Parathyroid adenoma (tissue), 2 donors: ENCODE data around the gene ZNG1C.
"Not testable (repeated sequence)": the region's sequence is repeated elsewhere in the genome, so short reads cannot be mapped to it uniquely, and the experiment has no call there.

Experiments used
- H2AFZ ChIP-seq: fragments of 300-600 bp; sonication (generic); one replicate; pipeline ENCODE4 v1.7.0; 2017; ENCODE audit warnings: antibody characterized with exemption, mild to moderate bottlenecking
- H3K27ac ChIP-seq: fragments of 300-600 bp; sonication (generic); one replicate; pipeline ENCODE4 v1.7.0; 2017
- H3K27me3 ChIP-seq: fragments of 300-600 bp; sonication (generic); one replicate; pipeline ENCODE4 v1.7.0; 2017; ENCODE audit warnings: low read length; ENCODE audit not compliant: control insufficient read depth, insufficient read depth
- H3K36me3 ChIP-seq: fragments of 300-600 bp; sonication (generic); one replicate; pipeline ENCODE4 v1.7.0; 2017; ENCODE audit warnings: low read length; ENCODE audit not compliant: control insufficient read depth, insufficient read depth
- H3K4me1 ChIP-seq: fragments of 300-600 bp; sonication (generic); one replicate; pipeline ENCODE4 v1.7.0; 2017; ENCODE audit warnings: control low read depth
- H3K4me2 ChIP-seq: fragments of 300-600 bp; sonication (generic); one replicate; pipeline ENCODE4 v1.7.0; 2017; ENCODE audit warnings: low read length
- H3K4me3 ChIP-seq: fragments of 300-600 bp; sonication (generic); one replicate; pipeline ENCODE4 v1.7.0; 2017; ENCODE audit warnings: low read depth, low read length
- H3K79me2 ChIP-seq: fragments of 300-600 bp; sonication (generic); one replicate; pipeline ENCODE4 v1.7.0; 2017; ENCODE audit warnings: control low read depth
- H3K9ac ChIP-seq: fragments of 300-600 bp; sonication (generic); one replicate; pipeline ENCODE4 v1.7.0; 2017; ENCODE audit warnings: mild to moderate bottlenecking
- H3K9me3 ChIP-seq: fragments of 300-600 bp; sonication (generic); one replicate; pipeline ENCODE4 v1.7.0; 2017; ENCODE audit warnings: low read length; ENCODE audit not compliant: control insufficient read depth
- donor health status: primary hyperparathyroidism.

ZNG1C gene

GRCh38 chr9:68241683-68242082 is at the start of gene ZNG1C:
ZNG1C (plus strand) TSS chr9:68241983; CDS start chr9:68242032, 49 bp downstream.
- H3K9me3 ChIP-seq, H3K9ac ChIP-seq, H3K4me2 ChIP-seq, H3K4me3 ChIP-seq, H3K79me2 ChIP-seq, H3K36me3 ChIP-seq, H3K4me1 ChIP-seq, H3K27me3 ChIP-seq, H2AFZ ChIP-seq, H3K27ac ChIP-seq: not testable (repeated sequence)

GRCh38 chr9:68242437-68242836 is 654 bp downstream of the ZNG1C start:
- H2AFZ ChIP-seq, H3K27ac ChIP-seq, H3K4me3 ChIP-seq, H3K4me2 ChIP-seq, H3K36me3 ChIP-seq, H3K9me3 ChIP-seq, H3K9ac ChIP-seq, H3K79me2 ChIP-seq, H3K27me3 ChIP-seq, H3K4me1 ChIP-seq: not testable (repeated sequence)

GRCh38 chr9:68281041-68281440 is 39.3 kb downstream of the ZNG1C start:
- H3K4me3 ChIP-seq, H3K79me2 ChIP-seq, H3K27ac ChIP-seq, H3K9ac ChIP-seq, H3K9me3 ChIP-seq, H3K36me3 ChIP-seq, H3K4me1 ChIP-seq, H3K4me2 ChIP-seq, H2AFZ ChIP-seq, H3K27me3 ChIP-seq: not testable (repeated sequence)

DNA sequence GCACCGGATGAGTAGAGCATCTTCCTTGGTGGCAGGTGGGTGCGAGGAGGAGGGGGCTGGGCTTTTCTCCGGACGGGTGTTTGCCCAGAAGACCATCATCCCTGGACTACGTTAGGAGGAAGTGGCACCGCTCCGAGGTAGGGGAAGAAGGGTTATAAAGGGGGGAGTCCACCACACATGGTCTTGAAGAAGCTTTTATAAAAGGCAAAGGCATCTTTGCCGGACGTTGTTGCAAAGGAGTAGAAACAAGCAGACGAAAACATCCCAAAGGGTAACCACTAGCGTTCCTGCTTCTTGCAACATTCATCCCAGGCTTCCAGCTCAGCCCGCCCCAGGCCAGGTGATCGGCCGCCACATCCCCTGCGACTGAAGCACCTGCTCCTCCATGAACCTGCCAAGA is 60.8 kb downstream of the ZNG1C start, which contains the start of gene FOXD4L3:
Gene FOXD4L3 (plus strand): TSS at position 301 of the 400 bp plus-strand sequence. CDS start 85 bp downstream, at position 386.
- not testable (repeated sequence) for H3K4me1 ChIP-seq, H3K9ac ChIP-seq, H3K27me3 ChIP-seq, H3K4me3 ChIP-seq, H3K27ac ChIP-seq, H3K4me2 ChIP-seq, H3K36me3 ChIP-seq, H3K9me3 ChIP-seq, H2AFZ ChIP-seq, H3K79me2 ChIP-seq

DNA sequence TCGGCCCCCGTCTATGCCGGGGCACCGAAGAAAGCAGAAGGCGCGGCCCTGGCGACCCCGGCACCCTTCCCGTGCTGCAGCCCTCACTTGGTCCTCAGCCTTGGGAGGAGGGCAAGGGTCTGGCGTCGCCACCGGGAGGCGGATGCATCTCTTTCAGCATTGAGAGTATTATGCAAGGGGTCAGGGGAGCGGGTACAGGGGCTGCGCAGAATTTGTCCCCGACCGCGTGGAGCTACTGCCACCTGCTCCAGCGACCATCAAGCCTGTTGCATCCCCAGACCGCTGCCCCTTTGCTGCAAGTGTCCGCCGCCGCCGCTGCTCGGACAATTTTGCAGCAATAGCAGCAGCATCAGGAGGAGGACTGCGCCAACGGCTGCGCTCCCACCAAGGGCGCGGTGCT is 62.0 kb downstream of the ZNG1C start:
- not testable (repeated sequence) for H3K4me3 ChIP-seq, H3K79me2 ChIP-seq, H3K36me3 ChIP-seq, H3K9me3 ChIP-seq, H3K9ac ChIP-seq, H3K27me3 ChIP-seq, H3K27ac ChIP-seq, H3K4me1 ChIP-seq, H2AFZ ChIP-seq, H3K4me2 ChIP-seq

DNA sequence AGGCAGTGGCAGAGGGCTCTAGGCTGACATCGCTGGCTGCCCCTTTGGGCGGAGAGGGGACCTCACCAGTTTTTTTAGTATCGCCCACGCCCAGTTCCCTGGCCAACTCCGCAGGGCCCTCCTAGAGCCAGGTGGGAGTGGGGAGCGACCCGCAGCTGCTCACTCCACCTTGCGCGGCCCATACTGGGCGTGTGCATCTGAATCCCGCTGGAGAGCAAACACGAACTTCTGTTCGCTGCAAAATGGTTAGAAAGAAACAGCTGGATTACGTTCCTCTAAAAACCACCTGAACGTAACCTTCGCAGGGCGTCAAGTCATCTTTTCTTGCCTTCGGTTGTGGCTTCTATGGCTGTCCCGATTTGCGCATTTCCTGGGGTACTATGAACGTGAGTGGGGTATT is 62.4 kb downstream of the ZNG1C start:
- not testable (repeated sequence) for H3K27ac ChIP-seq, H3K4me1 ChIP-seq, H3K79me2 ChIP-seq, H3K27me3 ChIP-seq, H3K9me3 ChIP-seq, H2AFZ ChIP-seq, H3K9ac ChIP-seq, H3K36me3 ChIP-seq, H3K4me2 ChIP-seq, H3K4me3 ChIP-seq

- not testable (repeated sequence) for H3K36me3 ChIP-seq, H3K4me3 ChIP-seq, H3K27ac ChIP-seq, H3K9me3 ChIP-seq, H3K4me1 ChIP-seq, H3K79me2 ChIP-seq, H3K9ac ChIP-seq, H2AFZ ChIP-seq, H3K4me2 ChIP-seq, H3K27me3 ChIP-seq
Measured at GRCh38 chr9:68304777-68305176, 63.0 kb downstream of the ZNG1C start.

DNA sequence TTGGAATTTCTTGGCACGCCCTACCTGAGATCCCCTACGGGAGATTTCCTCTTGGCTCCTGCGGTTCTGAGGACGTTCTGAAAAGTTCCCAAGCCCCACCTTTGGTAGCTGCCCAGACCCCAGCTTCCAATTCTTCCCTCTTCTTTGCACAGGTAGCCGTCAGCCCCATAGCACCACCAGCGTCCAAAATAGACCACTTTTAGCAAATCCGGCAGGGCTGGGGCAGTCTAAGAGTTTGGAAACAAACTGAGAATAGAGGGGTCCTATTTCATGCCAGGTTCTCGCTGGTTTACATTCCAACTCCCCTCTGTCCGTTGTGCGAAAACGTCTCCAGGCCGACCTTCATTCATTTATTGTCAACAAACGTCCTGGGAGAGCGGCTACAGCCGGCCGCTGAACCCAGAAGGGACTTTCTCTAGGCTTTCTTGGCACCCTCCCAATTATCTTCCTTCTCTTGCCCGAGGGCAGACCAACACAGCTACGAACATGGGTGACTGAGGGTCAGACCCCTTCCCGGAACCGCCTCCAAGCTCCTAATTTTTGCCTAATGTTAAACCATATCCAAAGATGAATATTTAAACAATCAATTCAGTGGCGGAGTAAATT is 64.0 kb downstream of the ZNG1C start:
- H3K9me3 ChIP-seq, H3K4me1 ChIP-seq, H3K4me2 ChIP-seq, H3K79me2 ChIP-seq, H3K4me3 ChIP-seq, H3K27me3 ChIP-seq, H2AFZ ChIP-seq, H3K27ac ChIP-seq, H3K36me3 ChIP-seq, H3K9ac ChIP-seq: not testable (repeated sequence)

GRCh38 chr9:68306391-68306964 is 64.7 kb downstream of the ZNG1C start:
- not testable (repeated sequence) for H3K4me2 ChIP-seq, H3K36me3 ChIP-seq, H2AFZ ChIP-seq, H3K27me3 ChIP-seq, H3K9me3 ChIP-seq, H3K4me3 ChIP-seq, H3K9ac ChIP-seq, H3K79me2 ChIP-seq, H3K27ac ChIP-seq, H3K4me1 ChIP-seq

GRCh38 chr9:68307127-68307526 is 65.3 kb downstream of the ZNG1C start:
- not testable (repeated sequence) for H3K4me3 ChIP-seq, H3K79me2 ChIP-seq, H3K9ac ChIP-seq, H3K36me3 ChIP-seq, H3K27me3 ChIP-seq, H3K4me2 ChIP-seq, H3K4me1 ChIP-seq, H3K9me3 ChIP-seq, H3K27ac ChIP-seq, H2AFZ ChIP-seq

DNA sequence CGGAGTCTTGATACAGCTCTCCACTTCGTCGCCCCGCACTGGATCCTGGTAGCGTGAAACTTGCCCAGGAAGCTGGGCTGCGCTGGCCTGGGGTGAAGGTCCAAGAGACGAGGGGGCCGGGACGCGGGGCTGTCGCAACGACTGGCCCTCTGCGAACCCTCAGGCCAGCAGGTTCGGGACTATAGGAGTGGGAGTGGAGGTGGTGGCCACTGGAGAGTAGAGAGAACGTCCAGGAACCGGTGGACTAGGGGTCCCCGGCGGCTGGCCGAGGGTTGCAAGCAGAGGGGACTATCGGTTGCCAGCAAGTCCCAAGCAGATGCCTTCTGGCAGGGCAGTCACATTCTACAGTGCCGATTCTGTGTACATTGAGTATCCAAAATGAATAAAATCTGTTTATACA is 65.9 kb downstream of the ZNG1C start:
- not testable (repeated sequence) for H3K79me2 ChIP-seq, H3K4me3 ChIP-seq, H3K9ac ChIP-seq, H2AFZ ChIP-seq, H3K9me3 ChIP-seq, H3K4me2 ChIP-seq, H3K4me1 ChIP-seq, H3K36me3 ChIP-seq, H3K27ac ChIP-seq, H3K27me3 ChIP-seq
